D721Med (cell line): ENCODE data around the gene PIGS.

Experiments
- DNase-seq: peaks from one replicate; pipeline ENCODE4 v3.0.0; 2011; ENCODE audit warnings: low spot score; ENCODE audit not compliant: insufficient read length
- FAIRE-seq: peaks from 2 replicates; lab custom pipeline; 2011; peaks lifted over from hg19 to GRCh38; lab: Jason Lieb, UNC
- CTCF ChIP-seq: IDR thresholded peaks from 2 replicates; pipeline ENCODE4 v1.5.1; 2012; ENCODE audit warnings: mild to moderate bottlenecking, control low read depth; ENCODE audit not compliant: insufficient read depth; ENCODE audit errors: missing control alignments

The PIGS gene

GRCh38 chr17:28555022-28555421, 16.3 kb downstream of the PIGS start:
- no peak for TF ChIP-seq CTCF
- no peak for DNase-seq

GRCh38 chr17:28554565-28554964, 16.8 kb downstream of the PIGS start:
- FAIRE-seq (no peak), DNase-seq (no peak)
- peak; percentile 25 for TF ChIP-seq CTCF

More at GRCh38 chr17:28555022-28555421, 16.3 kb downstream of the PIGS start:
- no peak for FAIRE-seq

- no peak for TF ChIP-seq CTCF
- DNase-seq (no peak), FAIRE-seq (no peak)
Measured at GRCh38 chr17:28553000-28553505, 18.3 kb downstream of the PIGS start.

GRCh38 chr17:28552176-28552999, 18.9 kb downstream of the PIGS start, which contains the start of gene UNC119:
TSS of gene UNC119 (minus strand) at chr17:28552624. CDS start at chr17:28552557, 67 bp downstream.
- no peak for TF ChIP-seq CTCF
- no peak for FAIRE-seq
- DNase-seq, result peak; percentile 81

GRCh38 chr17:28551421-28552175, 19.7 kb downstream of the PIGS start:
- no peak for TF ChIP-seq CTCF
- DNase-seq (no peak), FAIRE-seq (no peak)

- FAIRE-seq, result no peak
- no peak for DNase-seq
- TF ChIP-seq CTCF, result no peak
Measured at GRCh38 chr17:28550858-28551257, 20.5 kb downstream of the PIGS start.
